Trophoblast cell (in vitro differentiated cells and primary cell): ENCODE results near the gene LVRN. TPM values are rescaled to one million over a fixed set of nuclear protein-coding genes. Genes with fewer than 3 reads are reported as not detected.
A peak's percentile ranks its signal among the peaks of the same experiment; 100 is the strongest.
"Not testable (repeated sequence)": the region's sequence is repeated elsewhere in the genome, so short reads cannot be mapped to it uniquely, and the experiment has no call there.

Source experiments
- DNase-seq, 2 donors: peaks; one replicate each; pipeline ENCODE4 v3.0.0-alpha.2; 2016
- H2AFZ ChIP-seq: 2 replicates; pipeline ENCODE4 v1.6.1; 2013; ENCODE audit warnings: low read length, moderate library complexity, mild to moderate bottlenecking; ENCODE audit not compliant: insufficient read depth, poor library complexity
- H2AK5ac ChIP-seq: 2 replicates; pipeline ENCODE4 v1.6.1; 2013; ENCODE audit warnings: mild to moderate bottlenecking, low read length
- H2BK120ac ChIP-seq: 2 replicates; pipeline ENCODE4 v1.6.1; 2013; ENCODE audit warnings: low read length, mild to moderate bottlenecking, moderate library complexity; ENCODE audit not compliant: insufficient read depth, poor library complexity
- H2BK12ac ChIP-seq: 2 replicates; pipeline ENCODE4 v1.6.1; 2013; ENCODE audit warnings: mild to moderate bottlenecking, low read length, moderate library complexity
- H2BK5ac ChIP-seq: 2 replicates; pipeline ENCODE4 v1.6.1; 2013; ENCODE audit warnings: low read length, low read depth, moderate library complexity, mild to moderate bottlenecking; ENCODE audit not compliant: poor library complexity
- H3K14ac ChIP-seq: 2 replicates; pipeline ENCODE4 v1.6.1; 2013; ENCODE audit warnings: mild to moderate bottlenecking, low read length
- H3K18ac ChIP-seq: 2 replicates; pipeline ENCODE4 v1.6.1; 2013; ENCODE audit warnings: mild to moderate bottlenecking, low read length
- H3K23ac ChIP-seq: 2 replicates; pipeline ENCODE4 v1.6.1; 2013; ENCODE audit warnings: low read length
- H3K27ac ChIP-seq: 2 replicates; pipeline ENCODE4 v1.5.1; 2013; ENCODE audit warnings: low read depth, mild to moderate bottlenecking, inconsistent platforms, low read length, moderate library complexity
- H3K27me3 ChIP-seq: 2 replicates; pipeline ENCODE4 v1.6.1; 2013; ENCODE audit warnings: inconsistent platforms, mild to moderate bottlenecking, low read length, moderate library complexity; ENCODE audit not compliant: insufficient read depth
- H3K36me3 ChIP-seq, 2 experiments: 1 replicate in 1 of 2; 2 replicates in 1 of 2; pipeline ENCODE4 v1.6.1; 2013; ENCODE audit warnings: low read length in 2 of 2, mild to moderate bottlenecking in 2 of 2, moderate library complexity in 1 of 2; ENCODE audit not compliant: insufficient read depth in 2 of 2, control insufficient read depth in 1 of 2
- H3K4ac ChIP-seq: 2 replicates; pipeline ENCODE4 v1.6.1; 2013; ENCODE audit warnings: low read depth, mild to moderate bottlenecking, low read length, moderate library complexity
- H3K4me1 ChIP-seq, 2 experiments: 1 replicate in 1 of 2; 2 replicates in 1 of 2; pipeline ENCODE4 v1.6.1; 2013; ENCODE audit warnings: low read length in 2 of 2, mild to moderate bottlenecking in 2 of 2, moderate library complexity in 1 of 2; ENCODE audit not compliant: insufficient read depth in 2 of 2, control insufficient read depth in 1 of 2
- H3K4me2 ChIP-seq: 2 replicates; pipeline ENCODE4 v1.6.1; 2013; ENCODE audit warnings: inconsistent platforms, mild to moderate bottlenecking, low read length, moderate library complexity
- H3K4me3 ChIP-seq: 2 replicates; pipeline ENCODE4 v1.5.1; 2013; ENCODE audit warnings: mild to moderate bottlenecking, low read depth, low read length, inconsistent platforms
- H3K79me1 ChIP-seq: one replicate; pipeline ENCODE4 v1.6.1; 2013; ENCODE audit warnings: low read length
- H3K79me2 ChIP-seq: 2 replicates; pipeline ENCODE4 v1.6.1; 2013; ENCODE audit warnings: low read length, mild to moderate bottlenecking; ENCODE audit not compliant: control insufficient read depth, insufficient read depth, poor library complexity
- H3K9ac ChIP-seq: 2 replicates; pipeline ENCODE4 v1.6.1; 2013; ENCODE audit warnings: mild to moderate bottlenecking, low read length
- H3K9me3 ChIP-seq: 2 replicates; pipeline ENCODE4 v1.6.1; 2013; ENCODE audit warnings: low read depth, mild to moderate bottlenecking, control low read depth, inconsistent platforms, low read length; ENCODE audit not compliant: insufficient read depth
- H4K12ac ChIP-seq: 2 replicates; pipeline ENCODE4 v1.6.1; 2013; ENCODE audit warnings: low read depth, mild to moderate bottlenecking, low read length, moderate library complexity
- H4K8ac ChIP-seq: 2 replicates; pipeline ENCODE4 v1.6.1; 2013; ENCODE audit warnings: low read depth, mild to moderate bottlenecking, low read length, moderate library complexity
- H4K91ac ChIP-seq: one replicate; pipeline ENCODE4 v1.6.1; 2013; ENCODE audit warnings: low read depth, mild to moderate bottlenecking, low read length, moderate library complexity
- WGBS: extraction: QIAGEN DNeasy Blood & Tissue Kit; methylation state at CpG from one replicate; pipeline ENCODE4 v1.1.7; 2013; ENCODE audit warnings: missing lambda C conversion rate; ENCODE audit not compliant: insufficient read length, insufficient coverage; ENCODE audit errors: extremely low coverage; 5-methylcytosine and 5-hydroxymethylcytosine counted together
- polyA plus RNA-seq: library from polyadenylated mRNA; stranded (reverse); fragments of 200-250 nt; gene quantifications from 2 replicates; pipeline ENCODE4 v1.2.3, GENCODE V29; 2013

LVRN gene, protein sequence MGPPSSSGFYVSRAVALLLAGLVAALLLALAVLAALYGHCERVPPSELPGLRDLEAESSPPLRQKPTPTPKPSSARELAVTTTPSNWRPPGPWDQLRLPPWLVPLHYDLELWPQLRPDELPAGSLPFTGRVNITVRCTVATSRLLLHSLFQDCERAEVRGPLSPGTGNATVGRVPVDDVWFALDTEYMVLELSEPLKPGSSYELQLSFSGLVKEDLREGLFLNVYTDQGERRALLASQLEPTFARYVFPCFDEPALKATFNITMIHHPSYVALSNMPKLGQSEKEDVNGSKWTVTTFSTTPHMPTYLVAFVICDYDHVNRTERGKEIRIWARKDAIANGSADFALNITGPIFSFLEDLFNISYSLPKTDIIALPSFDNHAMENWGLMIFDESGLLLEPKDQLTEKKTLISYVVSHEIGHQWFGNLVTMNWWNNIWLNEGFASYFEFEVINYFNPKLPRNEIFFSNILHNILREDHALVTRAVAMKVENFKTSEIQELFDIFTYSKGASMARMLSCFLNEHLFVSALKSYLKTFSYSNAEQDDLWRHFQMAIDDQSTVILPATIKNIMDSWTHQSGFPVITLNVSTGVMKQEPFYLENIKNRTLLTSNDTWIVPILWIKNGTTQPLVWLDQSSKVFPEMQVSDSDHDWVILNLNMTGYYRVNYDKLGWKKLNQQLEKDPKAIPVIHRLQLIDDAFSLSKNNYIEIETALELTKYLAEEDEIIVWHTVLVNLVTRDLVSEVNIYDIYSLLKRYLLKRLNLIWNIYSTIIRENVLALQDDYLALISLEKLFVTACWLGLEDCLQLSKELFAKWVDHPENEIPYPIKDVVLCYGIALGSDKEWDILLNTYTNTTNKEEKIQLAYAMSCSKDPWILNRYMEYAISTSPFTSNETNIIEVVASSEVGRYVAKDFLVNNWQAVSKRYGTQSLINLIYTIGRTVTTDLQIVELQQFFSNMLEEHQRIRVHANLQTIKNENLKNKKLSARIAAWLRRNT
- polyA plus RNA-seq: 0.42 and 0.66 TPM in 2 replicates

DNA sequence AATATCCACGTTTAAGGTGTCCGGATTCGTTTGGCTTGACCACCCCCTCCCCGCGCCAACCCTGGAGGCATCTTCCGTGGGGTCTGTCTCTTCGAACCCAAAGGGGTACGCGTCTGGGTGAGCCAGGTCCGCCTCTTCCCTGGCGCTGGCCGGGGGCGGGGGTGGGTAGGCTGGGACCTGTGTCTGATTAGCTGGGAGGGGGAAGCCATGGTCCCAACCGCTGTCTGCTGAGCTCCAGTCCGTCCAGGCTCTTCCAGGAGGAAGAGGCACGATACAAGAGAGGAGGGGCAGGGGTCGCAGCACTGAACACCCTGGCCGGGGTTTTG lies at the start of gene LVRN:
LVRN (plus strand) TSS at position 237 of the 326 bp plus-strand sequence. CDS start 143 bp downstream, outside the sequence.
- no peak for DNase-seq
- Histone ChIP-seq H2AFZ (peak within 1 kb of the TSS; percentile 20), H3K27me3 (peaks cover 6% of the 10 kb centered on the region), H3K36me3 (no peaks in the 10 kb centered on the region), H4K91ac (no peak within 1 kb of the TSS), H3K23ac (no peak within 1 kb of the TSS), H2AK5ac (no peak within 1 kb of the TSS), H3K27ac (no peak within 1 kb of the TSS), H4K12ac (no peak within 1 kb of the TSS), H3K9me3 (peaks cover 3% of the 10 kb centered on the region), H3K4me1 (peaks cover 0 to 8% of the 10 kb centered on the region in 2 experiments), H3K4ac (no peak within 1 kb of the TSS), H3K4me3 (peak within 1 kb of the TSS; percentile 57), H3K79me1 (no peaks in the 10 kb centered on the region), H2BK12ac (no peak within 1 kb of the TSS), H3K18ac (no peak within 1 kb of the TSS), H3K79me2 (no peaks in the 10 kb centered on the region), H4K8ac (no peak within 1 kb of the TSS), H2BK120ac (no peak within 1 kb of the TSS), H3K9ac (no peak within 1 kb of the TSS), H3K14ac (no peak within 1 kb of the TSS), H2BK5ac (no peak within 1 kb of the TSS), H3K4me2 (peak within 1 kb of the TSS; percentile 63)
- no CpG with 5 or more reads among the region's 18 CpGs for WGBS

DNA sequence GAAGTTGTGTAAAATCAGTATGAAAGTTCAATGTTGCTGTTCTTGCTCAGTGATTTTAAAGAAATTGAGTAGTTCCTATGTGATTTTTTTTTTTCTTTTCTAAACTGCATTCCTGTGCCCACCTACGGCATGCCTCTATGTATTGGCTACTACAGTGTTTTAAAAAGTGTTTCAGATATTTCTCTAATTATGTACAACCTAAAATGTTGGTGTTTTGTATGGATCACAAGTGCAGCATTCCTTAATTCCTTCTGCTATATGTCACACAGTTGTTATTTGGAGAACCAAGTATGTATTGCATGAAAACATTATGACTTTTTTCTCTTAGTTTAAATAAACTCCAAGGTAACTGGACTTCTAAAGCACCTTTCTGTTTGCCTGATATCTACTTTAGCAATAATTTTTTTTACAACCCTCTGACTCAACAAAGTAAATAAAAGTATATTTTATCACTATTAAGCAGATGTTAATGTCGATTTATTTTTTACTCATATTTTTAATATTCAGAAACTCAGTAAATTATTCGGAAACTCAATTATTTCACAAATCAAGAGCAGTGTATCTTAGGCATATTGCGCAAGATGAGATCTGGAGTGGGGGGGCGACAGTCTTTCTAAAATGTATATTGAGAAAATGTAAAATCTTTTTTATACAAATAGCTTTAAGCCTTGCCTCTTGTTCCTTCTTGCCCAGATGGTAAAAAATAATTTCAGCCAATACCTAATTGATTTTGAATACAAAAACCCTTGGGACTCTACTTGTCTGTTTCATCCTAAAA lies 48.5 kb upstream of the LVRN start:
- not testable (repeated sequence) for H3K79me2 ChIP-seq, H2BK12ac ChIP-seq, H3K36me3 ChIP-seq, H3K9me3 ChIP-seq, H3K4ac ChIP-seq, H3K18ac ChIP-seq, H2AK5ac ChIP-seq, H3K23ac ChIP-seq, H3K27ac ChIP-seq, H2AFZ ChIP-seq, H3K4me1 ChIP-seq, H4K91ac ChIP-seq, H2BK120ac ChIP-seq, H4K8ac ChIP-seq, H4K12ac ChIP-seq, H3K27me3 ChIP-seq, H3K79me1 ChIP-seq, H3K14ac ChIP-seq, H3K4me2 ChIP-seq, H3K4me3 ChIP-seq, H2BK5ac ChIP-seq, H3K9ac ChIP-seq
- WGBS: no CpG with 5 or more reads among the region's 5 CpGs
- peak in 1 of 2 donors; percentile 53 for DNase-seq

DNA sequence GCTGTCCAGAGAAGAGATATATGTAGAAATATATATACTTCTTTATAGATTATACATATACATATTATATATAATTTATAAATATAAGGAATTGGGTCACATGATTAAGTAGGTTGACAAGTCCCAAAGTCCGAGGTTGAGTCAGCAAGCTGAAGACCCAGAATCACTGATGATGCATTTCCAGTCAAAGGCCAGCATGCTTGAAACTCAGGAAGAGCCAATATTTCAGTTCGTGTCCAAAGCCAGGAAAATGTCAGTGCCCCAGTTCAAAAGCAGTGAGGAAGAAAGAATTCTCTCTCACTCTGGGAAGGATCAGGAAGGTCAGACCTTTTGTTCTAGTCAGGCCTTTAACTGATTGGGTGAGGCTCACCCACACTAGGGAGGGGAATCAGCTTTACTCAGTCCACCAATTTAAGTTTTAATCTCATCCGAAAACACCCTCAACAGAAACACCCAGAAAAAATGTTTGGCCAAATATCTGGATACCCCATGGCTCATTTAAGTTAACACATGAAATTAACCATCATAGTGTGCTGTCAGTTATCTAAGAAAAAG lies 42.0 kb upstream of the LVRN start:
- no CpG with 5 or more reads among the region's 3 CpGs for WGBS
- Histone ChIP-seq H3K9ac (no peak overlapping the region), H4K12ac (no peak overlapping the region)

More for the DNA sequence above, 42.0 kb upstream of the LVRN start:
- DNase-seq: peak in 1 of 2 donors; percentile 39
- Histone ChIP-seq H4K8ac (no peak overlapping the region), H3K18ac (no peak overlapping the region), H3K4me2 (no peak overlapping the region), H2BK120ac (no peak overlapping the region), H3K79me1 (no peaks in the 10 kb centered on the region), H3K27ac (no peak overlapping the region), H2BK12ac (no peak overlapping the region), H3K27me3 (no peaks in the 10 kb centered on the region), H3K14ac (no peak overlapping the region), H3K9me3 (no peaks in the 10 kb centered on the region), H3K23ac (no peak overlapping the region), H3K4me3 (no peak overlapping the region), H2AFZ (no peak overlapping the region), H3K4me1 (no peaks in the 10 kb centered on the region), H2AK5ac (no peak overlapping the region), H3K4ac (no peak overlapping the region), H2BK5ac (no peak overlapping the region), H3K36me3 (no peaks in the 10 kb centered on the region), H3K79me2 (no peaks in the 10 kb centered on the region), H4K91ac (no peak overlapping the region)
